ENCODE measurements around the gene MDK. TPM values are rescaled to one million over a fixed set of nuclear protein-coding genes. Genes with fewer than 3 reads are reported as not detected.

Gene MDK
- total RNA-seq, 3 donors from 2014 or later = 103 to 672 (median 193) TPM

GRCh38 chr11:46350695-46351094 lies 30.8 kb upstream of the MDK start:
- DNase-seq (no peak), ATAC-seq (no peak)
- intact Hi-C loops (cut with DNase I, micrococcal nuclease) = no loop called here
- no peak for TF ChIP-seq CTCF (IDR thresholded peaks at IDR 0.05)
- no peaks in the 10 kb centered on the region for H3K9me3 ChIP-seq
- no peaks in the 10 kb centered on the region for H3K36me3 ChIP-seq (ENCODE audit: low read depth)
- no peak overlapping the region for H3K4me3 ChIP-seq
- peaks cover 18% of the 10 kb centered on the region for H3K4me1 ChIP-seq (ENCODE audit: low read depth)

- Histone ChIP-seq H3K36me3 (ENCODE audit: low read depth) (no peaks in the 10 kb centered on the region), H3K4me1 (ENCODE audit: low read depth) (peaks cover 18% of the 10 kb centered on the region), H3K4me3 (no peak overlapping the region), H3K9me3 (no peaks in the 10 kb centered on the region)
- DNase-seq (no peak), ATAC-seq (no peak)
- TF ChIP-seq CTCF (IDR thresholded peaks at IDR 0.05) = no peak
- intact Hi-C loops (cut with DNase I, micrococcal nuclease) = no loop called here
Measured at GRCh38 chr11:46351148-46351547, 30.3 kb upstream of the MDK start.

- no peak for ATAC-seq
- intact Hi-C loops (cut with DNase I, micrococcal nuclease) = no loop called here
- TF ChIP-seq CTCF (IDR thresholded peaks at IDR 0.05) = no peak
- Histone ChIP-seq H3K4me3 (no peak overlapping the region), H3K9me3 (no peaks in the 10 kb centered on the region), H3K4me1 (ENCODE audit: low read depth) (peaks cover 18% of the 10 kb centered on the region), H3K36me3 (ENCODE audit: low read depth) (no peaks in the 10 kb centered on the region)
- no peak for DNase-seq
Measured at GRCh38 chr11:46351606-46352005, 29.9 kb upstream of the MDK start.

GRCh38 chr11:46352063-46352841 lies 29.2 kb upstream of the MDK start:
- Histone ChIP-seq H3K4me1 (ENCODE audit: low read depth) (peaks cover 18% of the 10 kb centered on the region), H3K4me3 (no peak overlapping the region), H3K36me3 (ENCODE audit: low read depth) (no peaks in the 10 kb centered on the region), H3K9me3 (no peaks in the 10 kb centered on the region)
- ATAC-seq = peak; percentile 16
- intact Hi-C loops (cut with DNase I, micrococcal nuclease) = no loop called here
- peak in 2 of 3 donors; percentile 51 to 81 for DNase-seq
- peak; percentile 55 for TF ChIP-seq CTCF (IDR thresholded peaks at IDR 0.05)

GRCh38 chr11:46353698-46354097 lies 27.8 kb upstream of the MDK start:
- no peak for ATAC-seq
- intact Hi-C loops (cut with DNase I, micrococcal nuclease) = no loop called here
- no peaks in the 10 kb centered on the region for H3K36me3 ChIP-seq (ENCODE audit: low read depth)
- H3K4me1 ChIP-seq (ENCODE audit: low read depth) = peaks cover 12% of the 10 kb centered on the region
- no peak for DNase-seq
- no peaks in the 10 kb centered on the region for H3K9me3 ChIP-seq
- TF ChIP-seq CTCF (IDR thresholded peaks at IDR 0.05) = no peak
- H3K4me3 ChIP-seq = no peak overlapping the region
